PFSK-1 (cell line): ENCODE measurements around the gene ATRN. TPM values are rescaled to one million over a fixed set of nuclear protein-coding genes. Genes with fewer than 3 reads are reported as not detected.

Source experiments
- FOXP2 ChIP-seq: optimal IDR thresholded peaks from 2 replicates; pipeline ENCODE3; 2011; ENCODE audit warnings: borderline replicate concordance, control low read depth, inconsistent platforms; ENCODE audit not compliant: insufficient read depth; ENCODE audit errors: extremely low read length, extremely low read depth
- POLR2AphosphoS5 ChIP-seq: IDR thresholded peaks from 2 replicates; pipeline ENCODE4 v1.6.1; 2012; ENCODE audit warnings: low read depth, mild to moderate bottlenecking, control low read depth, low read length, moderate library complexity
- REST ChIP-seq, 2 experiments: IDR thresholded peaks; 2 replicates each; pipeline versions ENCODE4 v1.6.1 to v1.8.0; 2011 to 2012; ENCODE audit warnings: low read depth in 2 of 2, low read length in 2 of 2, control low read depth in 1 of 2, inconsistent platforms in 1 of 2, mild to moderate bottlenecking in 1 of 2, moderate library complexity in 1 of 2; ENCODE audit not compliant: insufficient read depth in 1 of 2
- SIN3A ChIP-seq: IDR thresholded peaks from 2 replicates; pipeline ENCODE4 v1.6.1; 2012; ENCODE audit warnings: mild to moderate bottlenecking, low read length, moderate library complexity, borderline replicate concordance; ENCODE audit not compliant: insufficient read depth
- TAF1 ChIP-seq: IDR thresholded peaks from 2 replicates; pipeline ENCODE4 v1.6.1; 2012; ENCODE audit warnings: low read length, control low read depth, borderline replicate concordance; ENCODE audit not compliant: insufficient read depth
- polyA plus RNA-seq: library from polyadenylated mRNA; unstranded; fragments of >200 nt; gene quantifications from one replicate; pipeline ENCODE4 v1.2.1, GENCODE V29; 2012; ENCODE audit warnings: low read depth, missing spikeins; ENCODE audit not compliant: insufficient read length

The ATRN gene
- 15.2 TPM for polyA plus RNA-seq

- TF ChIP-seq FOXP2 (peak; percentile 96), REST (IDR thresholded peaks at IDR 0.05; ENCODE audit: insufficient read depth in 1 of 2, low read depth in 2 of 2, low read length in 2 of 2) (no peak; a peak in 1 of 4 replicates), TAF1 (peak; percentile 85), SIN3A (0 out of 2 replicates have a peak, but pooled peaks have one; percentile 81), POLR2AphosphoS5 (peak; percentile 91)
Observed at GRCh38 chr20:3470627-3471396, at the start of gene ATRN. Gene ATRN (plus strand): TSS chr20:3471018. CDS start chr20:3471108, 90 bp downstream.

GRCh38 chr20:3421985-3422384, 48.8 kb upstream of the ATRN start:
- TF ChIP-seq FOXP2 (no peak), REST (IDR thresholded peaks at IDR 0.05; ENCODE audit: insufficient read depth in 1 of 2, low read depth in 2 of 2, low read length in 2 of 2) (no peak), POLR2AphosphoS5 (no peak), TAF1 (no peak), SIN3A (no peak)

GRCh38 chr20:3423126-3423525, 47.7 kb upstream of the ATRN start:
- TF ChIP-seq FOXP2 (no peak), POLR2AphosphoS5 (no peak), TAF1 (no peak), REST (IDR thresholded peaks at IDR 0.05; ENCODE audit: insufficient read depth in 1 of 2, low read depth in 2 of 2, low read length in 2 of 2) (no peak), SIN3A (no peak)

- TF ChIP-seq TAF1, result no peak
- no peak for TF ChIP-seq SIN3A
Observed at GRCh38 chr20:3430376-3431069, 40.3 kb upstream of the ATRN start.

GRCh38 chr20:3431109-3431508, 39.7 kb upstream of the ATRN start:
- TF ChIP-seq POLR2AphosphoS5 (no peak), SIN3A (no peak), TAF1 (no peak), FOXP2 (no peak), REST (IDR thresholded peaks at IDR 0.05; ENCODE audit: insufficient read depth in 1 of 2, low read depth in 2 of 2, low read length in 2 of 2) (no peak)
